ENCODE measurements around the gene DOCK7.
"Not testable (repeated sequence)": the region's sequence is repeated elsewhere in the genome, so short reads cannot be mapped to it uniquely, and the experiment has no call there.

DNA sequence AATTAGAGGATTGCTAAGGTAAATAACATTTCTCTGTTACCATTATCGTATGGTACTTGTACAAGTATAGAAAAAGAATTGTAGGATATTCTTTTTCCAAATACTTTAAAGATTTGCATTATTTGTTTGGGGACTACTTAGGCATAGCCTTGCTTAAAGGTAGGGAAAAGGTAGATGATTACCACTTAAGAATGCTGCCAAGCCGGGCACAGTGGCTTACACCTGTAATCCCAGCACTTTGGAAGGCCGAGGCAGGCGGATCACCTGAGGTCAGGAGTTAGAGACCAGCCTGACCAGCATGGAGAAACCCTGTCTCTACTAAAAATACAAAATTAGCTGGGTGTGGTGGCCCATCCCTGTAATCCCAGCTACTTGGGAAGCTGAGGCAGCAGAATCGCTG lies 10.0 kb upstream of the DOCK7 start:
- TF ChIP-seq, protein P1, sequence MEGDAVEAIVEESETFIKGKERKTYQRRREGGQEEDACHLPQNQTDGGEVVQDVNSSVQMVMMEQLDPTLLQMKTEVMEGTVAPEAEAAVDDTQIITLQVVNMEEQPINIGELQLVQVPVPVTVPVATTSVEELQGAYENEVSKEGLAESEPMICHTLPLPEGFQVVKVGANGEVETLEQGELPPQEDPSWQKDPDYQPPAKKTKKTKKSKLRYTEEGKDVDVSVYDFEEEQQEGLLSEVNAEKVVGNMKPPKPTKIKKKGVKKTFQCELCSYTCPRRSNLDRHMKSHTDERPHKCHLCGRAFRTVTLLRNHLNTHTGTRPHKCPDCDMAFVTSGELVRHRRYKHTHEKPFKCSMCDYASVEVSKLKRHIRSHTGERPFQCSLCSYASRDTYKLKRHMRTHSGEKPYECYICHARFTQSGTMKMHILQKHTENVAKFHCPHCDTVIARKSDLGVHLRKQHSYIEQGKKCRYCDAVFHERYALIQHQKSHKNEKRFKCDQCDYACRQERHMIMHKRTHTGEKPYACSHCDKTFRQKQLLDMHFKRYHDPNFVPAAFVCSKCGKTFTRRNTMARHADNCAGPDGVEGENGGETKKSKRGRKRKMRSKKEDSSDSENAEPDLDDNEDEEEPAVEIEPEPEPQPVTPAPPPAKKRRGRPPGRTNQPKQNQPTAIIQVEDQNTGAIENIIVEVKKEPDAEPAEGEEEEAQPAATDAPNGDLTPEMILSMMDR (IDR thresholded peaks at IDR 0.05 in 8 of 11, conservative IDR thresholded peaks at IDR 0.05 in 3 of 11): not testable (repeated sequence)
- not testable (repeated sequence) for TF ChIP-seq POLR2AphosphoS5, POLR2A (IDR thresholded peaks at IDR 0.05)
